AG08396 (cell line): Measurements from ENCODE around the gene BOC.

ENCODE experiments used
- DNase-seq: peaks from one replicate; pipeline ENCODE4 v3.0.0; 2012; ENCODE audit warnings: low spot score, mixed read lengths

Gene BOC

GRCh38 chr3:113251817-113252216 is 40.5 kb downstream of the BOC start:
- DNase-seq = no peak

GRCh38 chr3:113252553-113252952 is 41.2 kb downstream of the BOC start:
- DNase-seq = no peak

- DNase-seq = no peak
Observed at GRCh38 chr3:113253702-113254101, 42.3 kb downstream of the BOC start.

GRCh38 chr3:113254171-113254947 is 43.0 kb downstream of the BOC start:
- DNase-seq = no peak

- DNase-seq = no peak
Observed at GRCh38 chr3:113255100-113255853, 43.9 kb downstream of the BOC start.

GRCh38 chr3:113255854-113256615 is 44.7 kb downstream of the BOC start:
- no peak for DNase-seq

GRCh38 chr3:113258361-113258760 is 47.0 kb downstream of the BOC start:
- no peak for DNase-seq

GRCh38 chr3:113259196-113259595 is 47.8 kb downstream of the BOC start:
- no peak for DNase-seq

- DNase-seq = no peak
Observed at GRCh38 chr3:113261063-113261625, 49.8 kb downstream of the BOC start.

- no peak for DNase-seq
Observed at GRCh38 chr3:113261626-113262303, 50.4 kb downstream of the BOC start.

GRCh38 chr3:113262304-113262665 is 50.9 kb downstream of the BOC start:
- no peak for DNase-seq

- DNase-seq = no peak
Observed at GRCh38 chr3:113263020-113263419, 51.7 kb downstream of the BOC start.

- no peak for DNase-seq
Observed at GRCh38 chr3:113263778-113264177, 52.4 kb downstream of the BOC start.

- no peak for DNase-seq
Observed at GRCh38 chr3:113264283-113265131, 53.1 kb downstream of the BOC start.

- DNase-seq = no peak
Observed at GRCh38 chr3:113265231-113265630, 53.9 kb downstream of the BOC start.

- DNase-seq = no peak
Observed at GRCh38 chr3:113266738-113267137, 55.4 kb downstream of the BOC start.

GRCh38 chr3:113268311-113268710 is 57.0 kb downstream of the BOC start:
- DNase-seq = no peak

- no peak for DNase-seq
Observed at GRCh38 chr3:113268942-113269341, 57.6 kb downstream of the BOC start.

GRCh38 chr3:113269661-113270060 is 58.3 kb downstream of the BOC start:
- no peak for DNase-seq

- DNase-seq = no peak
Observed at GRCh38 chr3:113270068-113270467, 58.7 kb downstream of the BOC start.

- no peak for DNase-seq
Observed at GRCh38 chr3:113270786-113271185, 59.4 kb downstream of the BOC start.
